ENCODE results near the gene ZNF649. TPM values are rescaled to one million over a fixed set of nuclear protein-coding genes. Genes with fewer than 3 reads are reported as not detected.
"Not testable (repeated sequence)": the region's sequence is repeated elsewhere in the genome, so short reads cannot be mapped to it uniquely, and the experiment has no call there.

Gene ZNF649
- total and polyA plus RNA-seq, 3 donors from 2014 or later: 8.7 to 12.4 (median 12.2) TPM

GRCh38 chr19:51926426-51926783, 21.6 kb upstream of the ZNF649 start:
- Histone ChIP-seq H3K36me3 (ENCODE audit: low read depth, missing control alignments) (no peaks in the 10 kb centered on the region), H3K4me3 (peak overlapping the region; percentile 80 to 95), H3K27ac (peak overlapping the region; percentile 88 to 90), H3K9me3 (peaks cover 4% of the 10 kb centered on the region), H3K4me1 (peaks cover 3% of the 10 kb centered on the region), H3K27me3 (no peaks in the 10 kb centered on the region)
- intact Hi-C loops (cut with DNase I; ENCODE audit: low total_unique reads): no loop called here
- TF ChIP-seq, protein P1, sequence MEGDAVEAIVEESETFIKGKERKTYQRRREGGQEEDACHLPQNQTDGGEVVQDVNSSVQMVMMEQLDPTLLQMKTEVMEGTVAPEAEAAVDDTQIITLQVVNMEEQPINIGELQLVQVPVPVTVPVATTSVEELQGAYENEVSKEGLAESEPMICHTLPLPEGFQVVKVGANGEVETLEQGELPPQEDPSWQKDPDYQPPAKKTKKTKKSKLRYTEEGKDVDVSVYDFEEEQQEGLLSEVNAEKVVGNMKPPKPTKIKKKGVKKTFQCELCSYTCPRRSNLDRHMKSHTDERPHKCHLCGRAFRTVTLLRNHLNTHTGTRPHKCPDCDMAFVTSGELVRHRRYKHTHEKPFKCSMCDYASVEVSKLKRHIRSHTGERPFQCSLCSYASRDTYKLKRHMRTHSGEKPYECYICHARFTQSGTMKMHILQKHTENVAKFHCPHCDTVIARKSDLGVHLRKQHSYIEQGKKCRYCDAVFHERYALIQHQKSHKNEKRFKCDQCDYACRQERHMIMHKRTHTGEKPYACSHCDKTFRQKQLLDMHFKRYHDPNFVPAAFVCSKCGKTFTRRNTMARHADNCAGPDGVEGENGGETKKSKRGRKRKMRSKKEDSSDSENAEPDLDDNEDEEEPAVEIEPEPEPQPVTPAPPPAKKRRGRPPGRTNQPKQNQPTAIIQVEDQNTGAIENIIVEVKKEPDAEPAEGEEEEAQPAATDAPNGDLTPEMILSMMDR (IDR thresholded peaks at IDR 0.05): no peak
- TF ChIP-seq POLR2A (IDR thresholded peaks at IDR 0.05): no peak
- DNase-seq: no peak
- 7 to 16% methylated on average over 11 of the region's 11 CpGs for WGBS, 2 donors

DNA sequence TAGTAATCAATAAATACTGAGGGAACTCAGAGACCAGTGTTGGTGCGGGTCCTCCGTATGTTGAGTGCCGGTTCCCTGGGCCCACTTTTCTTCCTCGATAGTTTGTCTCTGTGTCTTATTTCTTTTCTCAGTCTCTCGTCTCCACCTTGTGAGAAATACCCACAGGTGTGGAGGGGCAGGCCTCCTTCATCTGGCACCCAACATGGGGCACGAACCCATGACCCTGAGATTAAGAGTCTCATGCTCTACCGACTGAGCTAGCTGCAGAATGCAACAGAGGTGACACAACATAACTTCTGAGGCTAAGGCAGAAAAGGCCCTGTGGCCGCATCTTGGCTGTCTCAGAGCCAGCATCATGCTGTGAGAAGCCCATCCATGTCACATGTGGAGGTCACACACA, 17.1 kb upstream of the ZNF649 start:
- Histone ChIP-seq H3K27me3 (no peaks in the 10 kb centered on the region), H3K4me1 (no peaks in the 10 kb centered on the region), H3K27ac (no peak overlapping the region), H3K36me3 (ENCODE audit: low read depth, missing control alignments) (no peaks in the 10 kb centered on the region), H3K4me3 (no peak overlapping the region), H3K9me3 (peaks cover 4% of the 10 kb centered on the region)
- TF ChIP-seq, protein P1 (IDR thresholded peaks at IDR 0.05): no peak
- TF ChIP-seq POLR2A (IDR thresholded peaks at IDR 0.05): no peak
- WGBS, 2 donors: 87 to 92% methylated on average over 7 to 8 of the region's 8 CpGs
- no peak for DNase-seq
- intact Hi-C loops (cut with DNase I; ENCODE audit: low total_unique reads): no loop called here

- Histone ChIP-seq H3K4me3 (no peak overlapping the region), H3K9me3 (peaks cover 4% of the 10 kb centered on the region), H3K27me3 (no peaks in the 10 kb centered on the region), H3K4me1 (no peaks in the 10 kb centered on the region), H3K27ac (no peak overlapping the region), H3K36me3 (ENCODE audit: low read depth, missing control alignments) (no peaks in the 10 kb centered on the region)
- 88 to 90% methylated on average over 3 of the region's 3 CpGs for WGBS, 2 donors
- TF ChIP-seq, protein P1 (IDR thresholded peaks at IDR 0.05): no peak
- no peak for TF ChIP-seq POLR2A (IDR thresholded peaks at IDR 0.05)
- DNase-seq: no peak
- intact Hi-C loops (cut with DNase I; ENCODE audit: low total_unique reads): no loop called here
Observed at GRCh38 chr19:51919606-51920005, 14.8 kb upstream of the ZNF649 start.

DNA sequence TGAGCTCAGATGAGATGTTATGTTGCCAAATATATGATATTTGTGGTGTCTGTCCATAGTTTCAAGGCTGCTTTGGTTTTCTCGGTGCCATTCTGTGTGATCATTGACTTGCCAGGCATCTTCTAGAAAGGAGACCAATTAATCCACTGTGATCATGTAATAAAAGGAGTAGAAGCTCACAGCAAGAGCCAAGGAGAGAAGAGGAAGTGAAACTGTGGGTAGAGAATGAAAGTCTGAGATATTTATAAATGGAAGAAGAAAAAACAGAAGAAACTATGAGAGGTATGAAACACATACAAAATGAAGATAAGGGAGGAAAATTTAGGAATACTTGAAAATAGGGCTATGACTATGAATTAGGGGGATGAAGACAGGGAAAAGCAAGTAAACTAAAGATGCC, 11.3 kb upstream of the ZNF649 start:
- TF ChIP-seq POLR2A (IDR thresholded peaks at IDR 0.05): no peak
- TF ChIP-seq, protein P1 (IDR thresholded peaks at IDR 0.05): no peak
- DNase-seq: no peak
- Histone ChIP-seq H3K27me3 (no peaks in the 10 kb centered on the region), H3K4me1 (no peaks in the 10 kb centered on the region), H3K4me3 (no peak overlapping the region), H3K36me3 (ENCODE audit: low read depth, missing control alignments) (no peaks in the 10 kb centered on the region), H3K27ac (no peak overlapping the region), H3K9me3 (no peaks in the 10 kb centered on the region)
- WGBS, 2 donors: 89 to 94% methylated on average over 1 of the region's 1 CpG
- intact Hi-C loops (cut with DNase I; ENCODE audit: low total_unique reads): no loop called here

DNA sequence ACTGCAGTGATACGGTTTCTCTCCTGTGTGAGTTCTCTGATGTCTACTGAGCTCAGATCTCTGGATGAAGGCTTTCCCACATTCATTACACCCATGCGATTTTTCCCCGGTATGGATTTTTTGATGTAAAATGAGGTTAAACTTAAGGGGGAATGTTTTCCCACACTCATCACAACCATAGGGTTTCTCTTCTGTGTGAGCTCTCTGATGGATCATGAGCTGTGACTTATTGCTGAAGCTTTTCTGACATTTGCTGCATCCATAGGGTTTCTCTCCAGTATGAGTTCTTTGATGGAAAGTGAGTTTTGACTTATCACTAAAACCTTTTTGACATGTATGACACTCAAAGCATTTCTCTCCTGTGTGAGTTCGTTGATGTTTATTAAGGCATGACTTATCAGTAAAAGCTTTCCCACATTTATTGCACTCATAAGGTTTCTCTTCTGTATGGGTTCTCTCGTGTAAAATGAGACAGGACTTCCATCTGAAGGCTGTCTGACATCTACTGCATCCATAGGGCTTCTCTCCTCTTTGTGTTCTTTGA, 10.6 kb upstream of the ZNF649 start:
- DNase-seq: no peak
- TF ChIP-seq POLR2A (IDR thresholded peaks at IDR 0.05): no peak
- TF ChIP-seq, protein P1 (IDR thresholded peaks at IDR 0.05): no peak
- Histone ChIP-seq H3K36me3 (ENCODE audit: low read depth, missing control alignments) (no peaks in the 10 kb centered on the region), H3K9me3 (no peaks in the 10 kb centered on the region), H3K4me3 (no peak overlapping the region), H3K27ac (no peak overlapping the region), H3K27me3 (no peaks in the 10 kb centered on the region), H3K4me1 (no peaks in the 10 kb centered on the region)
- intact Hi-C loops (cut with DNase I; ENCODE audit: low total_unique reads): no loop called here
- 79 to 86% methylated on average over 4 to 5 of the region's 5 CpGs for WGBS, 2 donors

DNA sequence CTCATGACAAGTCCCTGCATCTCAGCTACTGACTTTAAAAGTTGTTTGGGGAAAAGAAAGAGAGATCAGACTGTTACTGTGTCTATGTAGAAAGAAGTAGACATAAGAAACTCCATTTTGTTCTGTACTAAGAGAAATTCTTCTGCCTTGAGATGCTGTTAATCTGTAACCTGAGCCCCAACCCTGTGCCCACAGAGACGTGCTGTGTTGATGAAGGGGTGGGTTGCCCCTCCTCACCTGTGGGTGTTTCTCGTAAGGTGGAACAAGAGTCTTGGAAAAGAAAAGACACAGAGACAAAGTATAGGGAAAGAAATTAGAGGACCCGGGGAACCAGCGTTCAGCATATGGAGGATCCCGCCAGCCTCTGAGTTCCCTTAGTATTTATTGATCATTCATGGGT, 3.2 kb upstream of the ZNF649 start:
- intact Hi-C loops (cut with DNase I; ENCODE audit: low total_unique reads); H3K27ac ChIP-seq; DNase-seq; H3K9me3 ChIP-seq; H3K27me3 ChIP-seq; H3K4me3 ChIP-seq; H3K36me3 ChIP-seq (ENCODE audit: low read depth, missing control alignments); H3K4me1 ChIP-seq: not testable (repeated sequence)
- WGBS, 2 donors: 25 to 33% methylated on average over 5 of the region's 5 CpGs

DNA sequence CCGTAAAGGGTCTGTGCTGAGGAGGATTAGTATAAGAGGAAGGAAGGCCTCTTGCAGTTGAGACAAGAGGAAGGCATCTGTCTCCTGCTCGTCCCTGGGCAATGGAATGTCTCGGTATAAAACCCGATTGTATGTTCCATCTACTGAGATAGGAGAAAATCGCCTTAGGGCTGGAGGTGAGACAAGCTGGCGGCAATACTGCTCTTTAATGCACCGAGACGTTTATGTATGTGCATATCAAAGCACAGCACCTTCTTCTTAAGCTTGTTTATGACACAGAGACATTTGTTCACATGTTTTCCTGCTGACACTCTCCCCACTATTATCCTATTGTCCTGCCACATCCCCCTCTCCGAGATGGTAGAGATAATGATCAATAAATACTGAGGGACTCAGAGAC, 1.3 kb upstream of the ZNF649 start:
- H3K27me3 ChIP-seq; H3K36me3 ChIP-seq (ENCODE audit: low read depth, missing control alignments); H3K4me1 ChIP-seq; H3K9me3 ChIP-seq; intact Hi-C loops (cut with DNase I; ENCODE audit: low total_unique reads); H3K4me3 ChIP-seq; DNase-seq; H3K27ac ChIP-seq: not testable (repeated sequence)
- whole genome bisulfite sequencing, 2 donors: 48 to 56% methylated on average over 9 of the region's 9 CpGs

- intact Hi-C loops (cut with DNase I; ENCODE audit: low total_unique reads); H3K27me3 ChIP-seq; H3K36me3 ChIP-seq (ENCODE audit: low read depth, missing control alignments); H3K4me3 ChIP-seq; H3K9me3 ChIP-seq; H3K4me1 ChIP-seq; DNase-seq; H3K27ac ChIP-seq: not testable (repeated sequence)
- WGBS, 2 donors: 76 to 80% methylated on average over 3 of the region's 3 CpGs
Observed at GRCh38 chr19:51905639-51906038, 822 bp upstream of the ZNF649 start.
